GM06990 (cell line): ENCODE data around the gene NF1.

Experiments used
- DNase-seq: peaks from one replicate; pipeline ENCODE4 v3.0.0-alpha.2; 2011; ENCODE audit not compliant: insufficient read length; ENCODE audit errors: extremely low read depth
- H3K27me3 ChIP-seq: replicated peaks from 2 replicates; pipeline ENCODE4 v1.6.0; 2011; ENCODE audit warnings: low read length; ENCODE audit not compliant: control insufficient read depth, insufficient read depth
- H3K36me3 ChIP-seq: 2 replicates; pipeline ENCODE4 v1.5.1; 2011; ENCODE audit warnings: low read length; ENCODE audit not compliant: control insufficient read depth, insufficient read depth
- H3K4me3 ChIP-seq: replicated peaks from 2 replicates; pipeline ENCODE4 v1.5.1; 2011; ENCODE audit warnings: low read depth, mild to moderate bottlenecking, control low read depth, low read length
- TF ChIP-seq, protein P1 (sequence below): IDR thresholded peaks from 2 replicates; pipeline ENCODE4 v1.5.1; 2011; ENCODE audit warnings: low read length, control low read depth, mild to moderate bottlenecking, inconsistent platforms; ENCODE audit not compliant: insufficient read depth, poor library complexity, severe bottlenecking

The NF1 gene

DNA sequence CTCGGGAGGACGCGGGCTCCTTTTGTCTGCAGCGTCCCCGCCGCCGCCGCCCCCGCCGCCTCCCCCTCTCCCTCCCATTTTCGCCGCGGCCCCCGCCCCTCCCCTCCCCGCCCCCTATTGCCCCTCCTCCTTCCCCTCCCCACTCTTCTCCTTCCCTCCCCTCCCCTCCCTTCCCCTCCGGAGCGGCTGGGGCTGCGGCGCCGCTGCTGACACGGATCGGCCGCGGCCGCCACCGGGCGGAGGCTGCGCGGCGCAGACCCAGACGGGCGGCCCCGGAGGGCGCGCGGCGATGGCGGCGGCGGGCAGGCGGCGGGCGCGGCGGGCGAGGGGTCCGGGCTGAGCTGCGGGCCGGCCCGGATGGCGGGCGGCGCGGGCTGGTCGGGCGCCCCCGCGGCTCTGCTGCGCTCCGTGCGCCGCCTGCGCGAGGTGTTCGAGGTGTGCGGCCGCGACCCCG, 296.7 kb downstream of the NF1 start, which contains the start of gene RAB11FIP4:
Gene RAB11FIP4, plus strand, starts transcription at position 180 of the 454 bp plus-strand sequence. Its CDS starts 178 bp downstream, at position 358.
- Histone ChIP-seq H3K36me3 (no peaks in the 10 kb centered on the region), H3K27me3 (peaks cover 3% of the 10 kb centered on the region), H3K4me3 (no peak within 1 kb of the TSS; the same call in 1 of the 2 replicates)
- TF ChIP-seq, protein P1, sequence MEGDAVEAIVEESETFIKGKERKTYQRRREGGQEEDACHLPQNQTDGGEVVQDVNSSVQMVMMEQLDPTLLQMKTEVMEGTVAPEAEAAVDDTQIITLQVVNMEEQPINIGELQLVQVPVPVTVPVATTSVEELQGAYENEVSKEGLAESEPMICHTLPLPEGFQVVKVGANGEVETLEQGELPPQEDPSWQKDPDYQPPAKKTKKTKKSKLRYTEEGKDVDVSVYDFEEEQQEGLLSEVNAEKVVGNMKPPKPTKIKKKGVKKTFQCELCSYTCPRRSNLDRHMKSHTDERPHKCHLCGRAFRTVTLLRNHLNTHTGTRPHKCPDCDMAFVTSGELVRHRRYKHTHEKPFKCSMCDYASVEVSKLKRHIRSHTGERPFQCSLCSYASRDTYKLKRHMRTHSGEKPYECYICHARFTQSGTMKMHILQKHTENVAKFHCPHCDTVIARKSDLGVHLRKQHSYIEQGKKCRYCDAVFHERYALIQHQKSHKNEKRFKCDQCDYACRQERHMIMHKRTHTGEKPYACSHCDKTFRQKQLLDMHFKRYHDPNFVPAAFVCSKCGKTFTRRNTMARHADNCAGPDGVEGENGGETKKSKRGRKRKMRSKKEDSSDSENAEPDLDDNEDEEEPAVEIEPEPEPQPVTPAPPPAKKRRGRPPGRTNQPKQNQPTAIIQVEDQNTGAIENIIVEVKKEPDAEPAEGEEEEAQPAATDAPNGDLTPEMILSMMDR = no peak
- no peak for DNase-seq

DNA sequence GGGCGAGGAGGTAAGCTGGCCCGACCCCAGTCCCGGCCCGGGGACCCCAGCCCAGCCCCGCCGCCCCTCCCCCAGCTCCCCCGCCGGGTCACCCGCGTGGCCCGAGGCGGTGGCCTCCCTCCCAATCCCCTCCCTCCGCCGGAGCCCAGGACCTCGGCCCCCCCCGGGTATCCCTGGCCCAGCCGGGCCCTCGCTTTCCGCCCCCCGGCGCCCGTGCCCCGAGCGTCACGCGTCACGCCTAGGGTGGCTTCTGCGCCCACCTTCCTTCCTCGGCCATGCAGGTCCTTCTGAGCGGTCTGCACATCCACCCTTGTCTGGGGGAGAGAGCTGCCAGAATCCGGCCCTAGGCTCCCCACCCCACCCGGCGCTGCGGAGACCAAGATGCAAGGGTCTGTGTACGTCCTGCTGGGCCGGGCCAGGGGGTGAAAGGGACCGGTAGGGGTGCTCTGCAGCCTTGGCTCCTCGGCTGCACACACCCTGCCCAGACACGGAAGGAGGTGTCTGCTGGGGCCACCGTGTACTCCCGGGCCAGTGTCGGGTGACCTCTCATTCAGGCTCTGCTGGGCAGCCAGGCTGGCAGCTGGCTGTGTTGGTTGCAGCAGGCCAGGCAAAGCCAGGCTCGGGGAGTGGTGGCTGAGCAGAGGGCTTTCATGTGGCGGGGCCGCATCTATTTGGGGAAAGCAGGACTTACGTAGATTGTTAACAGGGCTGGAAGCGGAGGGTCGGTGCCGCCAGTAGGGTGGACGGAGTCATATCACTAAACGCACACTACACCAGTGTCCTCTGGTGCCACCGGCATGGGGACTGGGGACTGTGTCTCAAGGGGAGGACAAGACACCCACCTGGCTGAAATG, 297.5 kb downstream of the NF1 start:
- no peak for DNase-seq
- H3K4me3 ChIP-seq = no peak overlapping the region; the same call in 1 of the 2 replicates
- TF ChIP-seq, protein P1 = no peak

DNA sequence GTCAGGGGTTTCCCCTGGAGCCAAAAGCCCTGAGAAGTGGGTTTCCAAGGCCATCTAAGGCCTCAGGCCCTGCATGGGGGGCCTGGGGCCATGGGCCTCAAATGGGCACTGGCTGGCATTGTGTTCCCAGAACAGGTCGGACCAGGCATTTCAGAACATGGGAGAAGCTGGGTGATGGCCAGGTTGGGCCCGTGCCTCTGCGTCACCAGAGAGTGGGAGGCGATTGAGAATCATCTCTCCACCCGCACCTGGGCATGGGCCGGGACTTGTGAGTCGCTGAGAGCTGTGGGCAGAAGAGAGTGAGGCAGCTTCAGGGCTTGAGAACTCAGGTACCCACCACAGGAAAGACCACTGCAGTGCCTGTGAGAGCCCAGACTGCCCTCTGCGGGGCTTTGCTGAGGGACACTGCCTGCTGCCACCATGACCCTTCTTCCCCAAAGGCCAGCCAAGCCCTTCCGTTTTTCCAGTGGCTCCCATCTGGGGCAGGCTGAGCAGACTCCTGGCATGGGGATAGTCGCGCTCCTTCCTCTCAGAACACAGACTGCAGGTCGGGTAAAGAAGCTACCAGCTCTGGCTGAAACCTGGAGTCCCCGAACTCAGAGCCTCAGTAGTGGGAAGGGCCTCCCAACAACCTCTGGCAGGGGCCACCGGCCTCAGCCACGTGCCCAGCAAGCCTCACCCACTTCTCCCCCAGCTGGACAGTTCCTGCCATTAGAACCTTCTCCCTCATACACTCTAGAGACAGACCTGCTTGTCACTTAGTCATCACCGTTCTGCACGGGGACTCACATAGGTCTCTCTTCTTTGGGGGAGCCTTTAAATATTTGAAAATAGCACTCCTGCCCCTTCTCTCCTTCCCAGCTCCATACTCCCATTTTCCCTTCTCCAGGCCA, 298.3 kb downstream of the NF1 start:
- H3K27me3 ChIP-seq = peaks cover 3% of the 10 kb centered on the region
- TF ChIP-seq, protein P1 = no peak
- no peak for DNase-seq
- H3K4me3 ChIP-seq = no peak overlapping the region
- H3K36me3 ChIP-seq = no peaks in the 10 kb centered on the region

More for the DNA sequence above, 297.5 kb downstream of the NF1 start:
- H3K36me3 ChIP-seq = no peaks in the 10 kb centered on the region
- peaks cover 3% of the 10 kb centered on the region for H3K27me3 ChIP-seq

DNA sequence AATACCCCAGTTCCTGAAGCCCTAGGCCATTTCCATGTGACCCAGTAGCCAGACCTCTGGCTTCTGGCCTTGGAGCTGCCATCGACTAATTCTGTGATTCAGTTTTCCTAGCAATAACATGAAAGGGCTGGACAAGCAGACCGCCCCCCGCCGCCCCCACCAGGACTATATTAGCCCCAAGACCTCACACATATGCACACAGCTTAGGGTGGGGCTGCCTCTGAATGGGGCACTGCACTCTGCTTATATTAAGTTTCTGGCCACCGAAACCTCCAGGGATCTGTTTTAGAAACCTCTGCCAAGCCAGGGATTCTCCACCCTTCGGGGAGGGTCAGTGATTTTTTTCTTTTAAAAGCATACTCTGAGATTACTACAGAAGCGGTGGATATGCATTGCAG, 299.0 kb downstream of the NF1 start:
- TF ChIP-seq, protein P1 = no peak
- no peak for DNase-seq
- Histone ChIP-seq H3K36me3 (no peaks in the 10 kb centered on the region), H3K4me3 (no peak overlapping the region), H3K27me3 (peaks cover 3% of the 10 kb centered on the region)

DNA sequence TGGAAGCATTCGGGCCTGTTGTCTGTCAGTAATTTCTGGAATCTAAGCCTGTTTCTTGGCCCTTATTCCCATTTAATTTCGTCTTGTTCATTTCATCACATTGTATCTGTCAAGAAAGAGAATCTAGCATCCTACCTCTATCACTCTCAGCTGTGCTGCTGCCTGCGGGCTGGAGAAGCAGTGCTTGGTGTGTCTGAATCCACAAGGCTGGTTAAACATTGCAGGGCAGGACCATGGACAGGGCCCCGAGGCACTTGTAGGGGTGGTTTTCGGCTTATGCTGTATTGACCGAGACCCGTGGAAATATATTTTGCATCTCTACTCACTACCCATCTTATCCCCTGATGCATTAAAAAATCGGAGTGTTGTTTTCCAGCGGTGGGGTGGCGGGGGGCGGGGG, 299.8 kb downstream of the NF1 start:
- no peak for DNase-seq
- no peaks in the 10 kb centered on the region for H3K36me3 ChIP-seq
- no peak overlapping the region for H3K4me3 ChIP-seq
- H3K27me3 ChIP-seq = peaks cover 3% of the 10 kb centered on the region
- TF ChIP-seq, protein P1 = no peak
